Superior temporal gyrus (tissue), 1 donor: ENCODE data around the gene ZNF488.

Experiments
- DNase-seq: peaks from one replicate; pipeline ENCODE4 v3.0.0-alpha.2; 2016; ENCODE audit errors: extremely low spot score

Gene ZNF488

GRCh38 chr10:47349941-47350371, 34.1 kb downstream of the ZNF488 start:
- DNase-seq: no peak

GRCh38 chr10:47349516-47349915, 34.6 kb downstream of the ZNF488 start:
- DNase-seq: no peak

DNA sequence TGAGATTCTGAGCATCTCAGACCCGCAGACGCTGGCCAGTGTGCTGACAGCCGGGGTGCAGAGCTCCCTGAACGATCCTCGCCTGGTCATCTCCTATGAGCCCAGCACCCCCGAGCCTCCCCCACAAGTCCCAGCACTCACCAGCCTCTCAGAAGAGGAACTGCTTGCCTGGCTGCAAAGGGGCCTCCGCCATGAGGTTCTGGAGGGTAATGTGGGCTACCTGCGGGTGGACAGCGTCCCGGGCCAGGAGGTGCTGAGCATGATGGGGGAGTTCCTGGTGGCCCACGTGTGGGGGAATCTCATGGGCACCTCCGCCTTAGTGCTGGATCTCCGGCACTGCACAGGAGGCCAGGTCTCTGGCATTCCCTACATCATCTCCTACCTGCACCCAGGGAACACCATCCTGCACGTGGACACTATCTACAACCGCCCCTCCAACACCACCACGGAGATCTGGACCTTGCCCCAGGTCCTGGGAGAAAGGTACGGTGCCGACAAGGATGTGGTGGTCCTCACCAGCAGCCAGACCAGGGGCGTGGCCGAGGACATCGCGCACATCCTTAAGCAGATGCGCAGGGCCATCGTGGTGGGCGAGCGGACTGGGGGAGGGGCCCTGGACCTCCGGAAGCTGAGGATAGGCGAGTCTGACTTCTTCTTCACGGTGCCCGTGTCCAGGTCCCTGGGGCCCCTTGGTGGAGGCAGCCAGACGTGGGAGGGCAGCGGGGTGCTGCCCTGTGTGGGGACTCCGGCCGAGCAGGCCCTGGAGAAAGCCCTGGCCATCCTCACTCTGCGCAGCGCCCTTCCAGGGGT, 35.2 kb downstream of the ZNF488 start:
- DNase-seq: no peak

DNA sequence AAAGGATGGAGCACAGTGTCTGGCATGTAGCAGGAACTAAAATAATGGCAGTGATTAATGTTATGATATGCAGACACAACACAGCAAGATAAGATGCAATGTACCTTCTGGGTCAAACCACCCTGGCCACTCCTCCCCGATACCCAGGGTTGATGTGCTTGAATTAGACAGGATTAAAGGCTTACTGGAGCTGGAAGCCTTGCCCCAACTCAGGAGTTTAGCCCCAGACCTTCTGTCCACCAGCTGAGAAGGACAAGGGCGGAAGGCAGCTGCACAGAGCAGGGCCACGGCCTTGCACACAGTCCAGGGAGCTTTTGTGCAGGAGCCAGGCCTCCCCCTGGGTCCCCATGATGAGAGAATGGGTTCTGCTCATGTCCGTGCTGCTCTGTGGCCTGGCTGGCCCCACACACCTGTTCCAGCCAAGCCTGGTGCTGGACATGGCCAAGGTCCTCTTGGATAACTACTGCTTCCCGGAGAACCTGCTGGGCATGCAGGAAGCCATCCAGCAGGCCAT, 35.9 kb downstream of the ZNF488 start, which contains the start of gene RBP3:
Gene RBP3, plus strand, starts transcription at position 226 of the 514 bp plus-strand sequence. Its CDS starts 122 bp downstream, at position 348.
- no peak for DNase-seq

DNA sequence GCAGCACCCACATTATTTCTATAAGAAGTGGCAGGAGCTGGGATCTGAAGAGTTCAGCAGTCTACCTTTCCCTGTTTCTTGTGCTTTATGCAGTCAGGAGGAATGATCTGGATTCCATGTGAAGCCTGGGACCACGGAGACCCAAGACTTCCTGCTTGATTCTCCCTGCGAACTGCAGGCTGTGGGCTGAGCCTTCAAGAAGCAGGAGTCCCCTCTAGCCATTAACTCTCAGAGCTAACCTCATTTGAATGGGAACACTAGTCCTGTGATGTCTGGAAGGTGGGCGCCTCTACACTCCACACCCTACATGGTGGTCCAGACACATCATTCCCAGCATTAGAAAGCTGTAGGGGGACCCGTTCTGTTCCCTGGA, 36.8 kb downstream of the ZNF488 start:
- no peak for DNase-seq

DNA sequence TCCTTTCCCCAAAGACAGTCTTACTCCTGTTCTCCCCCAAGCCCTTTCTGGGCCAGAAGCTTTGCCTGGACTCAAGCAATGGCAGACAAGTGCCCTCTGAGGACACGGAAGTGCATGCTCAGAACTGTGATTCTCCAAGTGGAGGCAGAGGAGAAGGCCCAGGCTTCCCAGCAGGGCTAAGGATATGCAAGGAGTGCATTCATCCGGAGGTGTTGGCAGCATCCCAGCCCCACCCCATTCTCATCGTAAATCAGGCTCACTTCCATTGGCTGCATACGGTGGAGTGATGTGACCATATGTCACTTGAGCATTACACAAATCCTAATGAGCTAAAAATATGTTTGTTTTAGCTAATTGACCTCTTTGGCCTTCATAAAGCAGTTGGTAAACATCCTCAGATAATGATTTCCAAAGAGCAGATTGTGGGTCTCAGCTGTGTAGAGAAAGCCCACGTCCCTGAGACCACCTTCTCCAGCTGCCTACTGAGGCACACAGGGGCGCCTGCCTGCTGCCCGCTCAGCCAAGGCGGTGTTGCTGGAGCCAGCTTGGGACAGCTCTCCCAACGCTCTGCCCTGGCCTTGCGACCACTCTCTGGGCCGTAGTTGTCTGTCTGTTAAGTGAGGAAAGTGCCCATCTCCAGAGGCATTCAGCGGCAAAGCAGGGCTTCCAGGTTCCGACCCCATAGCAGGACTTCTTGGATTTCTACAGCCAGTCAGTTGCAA, 37.4 kb downstream of the ZNF488 start:
- no peak for DNase-seq

DNA sequence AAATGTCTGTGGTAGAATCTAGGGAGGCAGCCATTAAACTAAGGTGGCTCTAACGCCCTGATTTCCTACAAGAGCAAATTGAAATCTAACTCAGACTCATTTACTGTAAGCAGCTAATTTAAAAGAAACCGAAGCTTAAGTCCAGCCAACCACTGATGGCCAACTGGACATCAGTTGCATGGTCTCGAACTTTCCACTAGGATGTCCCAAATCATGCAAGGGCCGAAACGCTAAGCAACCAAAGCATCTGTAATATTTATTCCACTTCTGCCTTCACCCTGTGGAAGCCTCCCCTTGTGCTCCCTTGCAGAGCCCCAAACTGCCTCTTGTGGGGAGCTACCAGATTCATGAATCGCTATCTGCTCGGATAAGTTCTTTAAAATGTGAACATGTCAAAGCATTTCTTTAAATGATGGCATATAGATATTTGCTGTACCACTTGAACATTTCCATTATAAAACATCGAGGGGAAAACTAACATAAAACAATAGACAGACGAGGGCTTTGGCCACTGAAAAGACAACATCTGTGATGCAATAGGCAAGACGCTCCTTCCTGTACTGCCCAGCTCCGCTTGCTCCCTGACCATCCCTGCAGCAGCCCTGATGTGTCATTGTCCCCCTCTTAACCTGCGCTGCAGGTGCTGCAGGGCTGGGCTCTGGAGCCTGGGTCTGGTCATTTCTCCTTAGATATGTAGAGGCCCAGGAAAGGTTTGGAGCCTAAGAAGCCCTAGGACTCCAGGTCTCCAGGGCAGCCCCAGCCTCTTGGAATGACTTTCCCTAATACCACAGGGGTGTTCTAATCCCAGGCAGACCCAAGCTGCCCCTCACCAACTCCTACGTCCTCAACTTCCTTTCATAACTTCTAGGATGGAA, 38.9 kb downstream of the ZNF488 start:
- no peak for DNase-seq

DNA sequence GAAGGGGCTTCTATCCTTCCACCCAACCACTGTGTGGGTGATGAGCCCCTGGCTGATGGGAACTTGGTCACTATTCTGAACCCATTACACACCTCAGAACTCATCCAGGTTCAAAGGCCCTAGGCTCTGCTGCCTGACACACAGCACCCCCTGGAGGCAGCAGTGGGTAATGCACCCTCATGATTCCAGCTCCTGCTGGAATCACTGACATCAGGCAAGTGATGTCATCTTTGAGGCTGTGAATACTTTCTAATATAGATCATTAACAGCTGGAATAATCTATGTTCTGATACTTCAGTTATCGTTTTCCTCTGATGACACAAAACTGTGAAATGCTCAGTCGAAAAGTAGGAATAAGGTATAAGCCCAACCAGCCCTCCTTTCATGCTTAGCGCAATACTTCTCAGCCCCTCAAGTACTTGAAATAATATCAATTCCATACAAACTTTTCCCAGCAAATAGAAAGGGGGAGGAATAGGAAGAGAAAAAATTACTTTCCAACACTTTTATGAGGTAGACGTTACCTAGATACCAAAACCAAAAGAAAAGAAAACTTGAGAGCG, 43.4 kb downstream of the ZNF488 start:
- peak; percentile 62 for DNase-seq

GRCh38 chr10:47339759-47340607, 44.1 kb downstream of the ZNF488 start:
- no peak for DNase-seq

DNA sequence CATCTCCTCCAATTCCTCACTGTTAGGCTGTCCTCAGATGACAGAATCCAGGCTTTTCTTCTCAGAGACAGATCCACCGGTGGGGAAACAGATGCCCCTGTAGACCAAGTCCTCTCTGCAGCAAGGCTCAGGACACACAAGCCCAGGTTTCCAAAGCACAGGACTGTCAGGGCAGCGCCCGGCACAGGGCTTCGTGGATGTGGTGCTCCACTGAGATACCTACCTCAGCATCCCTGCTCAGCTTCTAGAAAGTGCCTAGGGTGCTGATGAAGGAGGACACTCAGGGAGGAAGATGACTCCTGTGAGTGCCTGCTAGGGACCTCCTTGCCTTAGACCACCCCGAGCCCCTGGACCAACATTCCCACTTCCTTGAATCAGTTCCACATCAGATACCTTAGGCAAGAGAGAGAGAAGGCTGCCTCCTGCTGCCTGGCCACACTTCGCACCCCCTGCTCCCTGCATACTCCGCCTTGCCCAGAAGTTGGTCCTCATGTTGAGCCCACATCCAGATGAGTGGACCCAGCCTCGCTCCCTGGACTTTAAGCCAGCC, 44.8 kb downstream of the ZNF488 start:
- DNase-seq: no peak

- no peak for DNase-seq
Measured at GRCh38 chr10:47337310-47337709, 46.8 kb downstream of the ZNF488 start.

DNA sequence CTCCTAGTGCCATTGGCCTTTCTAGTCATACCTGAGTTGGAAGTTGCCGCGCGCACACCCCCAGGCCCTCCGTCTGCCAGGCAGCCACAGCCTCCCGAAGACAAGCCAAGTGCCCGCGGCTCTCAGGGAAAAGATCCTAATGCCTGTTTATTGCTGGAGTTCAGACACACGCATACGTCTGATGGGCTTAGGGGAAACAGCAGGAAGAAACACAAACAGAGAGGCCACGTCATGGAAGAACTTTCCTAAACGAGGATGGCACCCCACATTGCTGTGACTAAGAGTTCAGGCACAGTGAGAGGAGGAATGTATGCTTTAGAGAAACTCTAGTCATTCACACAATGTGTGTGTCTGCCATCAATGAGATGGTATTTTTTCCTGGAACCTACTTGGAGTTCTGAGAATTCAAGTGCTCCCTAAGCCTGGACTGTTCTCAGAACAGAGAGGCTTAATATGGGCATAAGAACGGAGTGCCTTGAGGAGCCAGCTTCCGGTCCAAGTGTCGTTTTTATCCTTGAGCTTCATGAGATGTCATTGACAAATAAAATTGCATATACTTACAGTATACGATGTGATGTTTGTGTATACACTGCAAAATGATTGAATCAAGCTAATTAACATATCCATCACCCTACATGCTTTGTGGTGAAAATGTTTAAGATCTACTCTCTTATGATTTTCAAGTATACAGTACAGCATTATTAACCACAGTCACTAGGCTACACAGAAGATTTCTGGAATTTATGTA, 47.5 kb downstream of the ZNF488 start:
- DNase-seq: no peak

DNA sequence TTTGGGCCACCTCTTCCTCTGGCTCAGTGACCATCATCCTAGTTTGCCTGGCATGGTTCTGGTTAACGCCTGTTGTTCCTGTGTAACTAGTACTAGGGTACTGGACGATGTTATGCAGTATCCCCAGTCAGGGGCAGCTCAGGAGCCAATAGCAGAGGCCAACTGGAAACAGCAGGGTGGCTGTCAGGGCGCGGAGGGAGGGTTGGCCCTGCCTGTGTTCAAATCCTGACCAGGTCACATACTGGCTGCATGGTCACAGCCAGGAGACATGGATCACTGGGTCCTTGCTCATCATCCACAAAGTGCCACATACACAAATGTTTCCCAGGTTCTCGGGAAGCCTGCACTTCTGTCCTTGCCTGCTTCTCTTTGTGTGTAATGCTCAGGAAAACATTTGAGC, 48.2 kb downstream of the ZNF488 start:
- DNase-seq: no peak

GRCh38 chr10:47334466-47335295, 49.4 kb downstream of the ZNF488 start:
- DNase-seq: no peak

- DNase-seq: no peak
Measured at GRCh38 chr10:47333532-47333931, 50.6 kb downstream of the ZNF488 start.

DNA sequence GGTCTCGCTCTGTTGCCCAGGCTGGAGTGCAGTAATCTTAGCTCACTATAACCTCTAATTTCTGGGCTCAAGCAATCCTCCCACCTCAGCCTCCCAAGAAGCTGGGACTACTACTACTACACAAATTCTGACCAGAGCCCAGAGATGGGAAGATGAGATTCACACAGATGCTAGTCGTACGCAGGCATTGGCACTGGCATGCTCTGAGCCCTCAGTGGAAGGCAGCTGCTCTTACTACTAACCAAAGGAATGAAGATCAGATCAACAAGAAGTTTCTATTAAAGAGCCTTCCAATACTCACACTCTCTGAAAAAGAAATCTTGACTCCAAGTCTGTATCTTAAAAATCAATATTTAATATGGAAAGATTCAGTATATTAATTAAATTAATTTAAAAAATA, 51.1 kb downstream of the ZNF488 start:
- DNase-seq: no peak

GRCh38 chr10:47332371-47332770, 51.7 kb downstream of the ZNF488 start:
- no peak for DNase-seq

GRCh38 chr10:47331954-47332353, 52.1 kb downstream of the ZNF488 start:
- no peak for DNase-seq

GRCh38 chr10:47331491-47331890, 52.6 kb downstream of the ZNF488 start:
- DNase-seq: no peak
